ENCODE data around the gene CBX7. TPM values are rescaled to one million over a fixed set of nuclear protein-coding genes. Genes with fewer than 3 reads are reported as not detected.

The CBX7 gene
- total and polyA plus RNA-seq, 2 of the 8 experiments (the other 6 are each of a cell fraction or from before 2014, with no cell fraction given): 6.9 to 8.7 TPM

- no peak for TF ChIP-seq CHD7 (IDR thresholded peaks at IDR 0.05; ENCODE audit: insufficient replicate concordance, low read length)
- TF ChIP-seq GTF2F1 (IDR thresholded peaks at IDR 0.05; ENCODE audit: borderline replicate concordance, low read depth, low read length): no peak
- no peak for TF ChIP-seq EGR1 (IDR thresholded peaks at IDR 0.05; ENCODE audit: borderline replicate concordance, low read depth, low read length)
- TF ChIP-seq RBBP5 (IDR thresholded peaks at IDR 0.05; ENCODE audit: borderline replicate concordance, low read depth, low read length): no peak
- TF ChIP-seq HDAC2 (IDR thresholded peaks at IDR 0.05; ENCODE audit: borderline replicate concordance in 1 of 2, low read depth in 2 of 2, low read length in 2 of 2): no peak
- TF ChIP-seq BCL11A (IDR thresholded peaks at IDR 0.05; ENCODE audit: low read depth in 2 of 2, low read length in 2 of 2): no peak
- TF ChIP-seq MAX (IDR thresholded peaks at IDR 0.05): no peak
- TF ChIP-seq SUZ12 (IDR thresholded peaks at IDR 0.05; ENCODE audit: low read length): no peak
- TF ChIP-seq JUN (IDR thresholded peaks at IDR 0.05; ENCODE audit: low read depth, low read length): no peak
- no peak for TF ChIP-seq SP2 (IDR thresholded peaks at IDR 0.05; ENCODE audit: low read length)
- no peak for TF ChIP-seq KDM5A (IDR thresholded peaks at IDR 0.05; ENCODE audit: low read length)
These were observed 14.0 kb downstream of the CBX7 start (continued) for GRCh38 chr22:39138357-39138997.
